Measurements from ENCODE around the gene FOXP2.

FOXP2 gene

GRCh38 chr7:114678116-114678515, 263.5 kb downstream of the FOXP2 start (continued):
- TF ChIP-seq CSRNP3 (CRISPR knock-in tag; IDR thresholded peaks at IDR 0.05) (no peak), ZNF565 (CRISPR knock-in tag; conservative IDR thresholded peaks at IDR 0.05; ENCODE audit: low read depth) (no peak)

DNA sequence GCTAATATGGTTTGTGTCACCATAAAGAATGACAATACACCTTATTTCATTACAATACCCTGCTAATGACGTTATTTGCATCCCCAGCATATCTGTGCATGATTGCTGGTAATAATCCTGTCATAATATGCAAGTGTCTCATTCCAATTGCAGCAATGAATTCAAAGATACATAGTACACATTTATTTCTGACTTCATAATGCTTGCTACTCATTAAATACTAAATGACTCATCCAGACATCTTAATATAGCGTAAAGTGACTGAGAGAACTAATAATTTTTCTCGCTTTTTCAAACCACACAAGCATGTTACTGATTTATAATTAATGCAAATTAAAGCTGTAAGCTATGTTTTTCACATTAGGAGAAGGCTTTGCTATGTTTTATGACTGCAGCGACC, 272.6 kb downstream of the FOXP2 start:
- TF ChIP-seq PPARA (CRISPR knock-in tag; IDR thresholded peaks at IDR 0.05; ENCODE audit: borderline replicate concordance) (no peak), ARNTL (CRISPR knock-in tag; IDR thresholded peaks at IDR 0.05; ENCODE audit: borderline replicate concordance, low read depth) (no peak), CSRNP3 (CRISPR knock-in tag; IDR thresholded peaks at IDR 0.05) (no peak)
- ATAC-seq = no peak

DNA sequence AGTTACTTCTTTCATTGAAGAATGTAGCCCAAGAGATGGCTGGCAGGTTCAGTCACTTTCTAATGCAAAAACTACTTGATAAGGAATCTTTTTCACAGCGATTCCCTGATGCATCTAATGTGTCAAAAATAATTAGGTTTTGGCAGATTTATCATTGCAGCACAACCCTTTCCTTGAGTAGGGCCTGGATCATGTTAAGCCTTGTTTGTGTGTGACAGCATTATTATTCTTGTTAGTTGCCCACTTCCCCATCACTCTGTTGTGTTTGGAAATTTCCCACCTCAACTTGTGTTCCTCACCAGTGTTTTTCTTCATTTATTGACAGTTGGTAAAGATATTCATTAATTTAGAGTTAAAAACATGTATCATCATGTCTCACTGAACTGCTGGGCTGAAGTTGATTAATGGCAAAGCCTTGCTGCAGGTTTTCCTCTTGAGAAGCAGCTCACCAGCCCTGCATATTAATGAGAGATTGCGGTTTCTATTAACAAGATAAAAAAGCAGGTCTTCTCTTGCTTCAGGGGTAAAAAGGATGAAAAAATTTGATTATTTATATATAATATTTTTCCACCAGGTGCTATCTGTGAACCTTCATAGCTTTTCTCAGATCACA, 273.9 kb downstream of the FOXP2 start:
- no peak for ATAC-seq
- TF ChIP-seq RARB (CRISPR knock-in tag; IDR thresholded peaks at IDR 0.05) (no peak), CSDC2 (CRISPR knock-in tag; IDR thresholded peaks at IDR 0.05) (no peak)

DNA sequence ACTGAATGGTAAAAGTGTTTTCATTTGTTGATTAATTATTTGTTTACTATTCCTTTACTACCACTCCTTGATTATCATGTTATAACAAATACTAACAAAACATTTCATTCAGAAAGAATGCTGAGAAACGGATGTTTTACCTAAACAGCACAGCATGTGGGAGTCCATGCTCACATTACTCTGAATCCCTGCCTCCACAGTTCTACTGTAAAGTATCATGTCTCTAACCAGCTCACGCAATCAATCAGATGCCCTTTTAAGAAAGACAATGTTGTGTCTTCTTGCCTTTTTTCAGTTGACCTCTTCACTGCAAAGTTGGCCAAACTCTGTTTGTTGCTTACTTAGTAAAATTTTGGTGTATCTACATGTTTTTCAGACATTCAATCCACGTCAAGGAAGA, 274.8 kb downstream of the FOXP2 start:
- ATAC-seq = no peak
- no peak for TF ChIP-seq TSHZ2 (CRISPR knock-in tag; IDR thresholded peaks at IDR 0.05)
- TF ChIP-seq ISL1 (CRISPR knock-in tag; IDR thresholded peaks at IDR 0.05) = no peak
- no peak for TF ChIP-seq ZFP3 (CRISPR knock-in tag; IDR thresholded peaks at IDR 0.05)
- no peak for TF ChIP-seq ZNF70 (CRISPR knock-in tag; IDR thresholded peaks at IDR 0.05)
- TF ChIP-seq ZFP30 (CRISPR knock-in tag; IDR thresholded peaks at IDR 0.05) = no peak
- no peak for TF ChIP-seq RARB (CRISPR knock-in tag; IDR thresholded peaks at IDR 0.05)
- TF ChIP-seq ESRRG (CRISPR knock-in tag; IDR thresholded peaks at IDR 0.05) = no peak
- TF ChIP-seq TOX (CRISPR knock-in tag; IDR thresholded peaks at IDR 0.05; ENCODE audit: borderline replicate concordance) = no peak
- TF ChIP-seq GLIS3 (CRISPR knock-in tag; IDR thresholded peaks at IDR 0.05) = no peak
- no peak for TF ChIP-seq TCF4 (CRISPR knock-in tag; IDR thresholded peaks at IDR 0.05; ENCODE audit: borderline replicate concordance)
- no peak for TF ChIP-seq BACH2 (CRISPR knock-in tag; IDR thresholded peaks at IDR 0.05; ENCODE audit: borderline replicate concordance)
- no peak for TF ChIP-seq ZNF565 (CRISPR knock-in tag; conservative IDR thresholded peaks at IDR 0.05; ENCODE audit: low read depth)
- no peak for TF ChIP-seq OSR1 (CRISPR knock-in tag; IDR thresholded peaks at IDR 0.05)

GRCh38 chr7:114691605-114692004, 277.0 kb downstream of the FOXP2 start:
- no peak for TF ChIP-seq TSHZ2 (CRISPR knock-in tag; IDR thresholded peaks at IDR 0.05)
- ATAC-seq = no peak
